Calu3 (cell line): Measurements from ENCODE around the gene SMIM43. TPM values are rescaled to one million over a fixed set of nuclear protein-coding genes. Genes with fewer than 3 reads are reported as not detected.

Experiments used
- BruUV-seq: library from RNA; stranded (reverse); fragments of 400-500 nt; replicated peaks from 2 replicates; lab custom pipeline; 2021; lab: Mats Ljungman, UMichigan
- CTCF ChIA-PET: fragments of 300-600 bp; sonication (Branson Sonifier 250); formaldehyde crosslinking; loops from one replicate; lab custom pipeline; 2022; ENCODE audit warnings: antibody characterized with exemption; lab: Charles Lee
- DNase-seq: peaks from one replicate; pipeline ENCODE4 v3.0.0; 2022
- H3K27ac Mint-ChIP-seq: one replicate; pipeline ENCODE4 v1.8.0; 2022; ENCODE audit warnings: mixed read lengths; ENCODE audit not compliant: unreplicated experiment
- H3K27me3 Mint-ChIP-seq: one replicate; pipeline ENCODE4 v1.8.0; 2022; ENCODE audit warnings: mixed read lengths; ENCODE audit not compliant: unreplicated experiment
- H3K36me3 Mint-ChIP-seq: one replicate; pipeline ENCODE4 v1.8.0; 2022; ENCODE audit warnings: mild to moderate bottlenecking, moderate library complexity, mixed read lengths; ENCODE audit not compliant: insufficient read depth, unreplicated experiment
- H3K4me1 Mint-ChIP-seq: one replicate; pipeline ENCODE4 v1.8.0; 2022; ENCODE audit warnings: mild to moderate bottlenecking, low read depth, mixed read lengths; ENCODE audit not compliant: unreplicated experiment
- H3K4me3 Mint-ChIP-seq: one replicate; pipeline ENCODE4 v1.8.0; 2022; ENCODE audit warnings: mild to moderate bottlenecking, low read depth, moderate library complexity, mixed read lengths; ENCODE audit not compliant: unreplicated experiment
- H3K9me3 Mint-ChIP-seq: one replicate; pipeline ENCODE4 v1.8.0; 2022; ENCODE audit warnings: low read depth, mixed read lengths; ENCODE audit not compliant: unreplicated experiment
- CTCF ChIP-seq: fragments of 200-600 bp; IDR thresholded peaks from one replicate; pipeline ENCODE4 v1.8.0; 2022; ENCODE audit warnings: antibody characterized with exemption; ENCODE audit not compliant: unreplicated experiment
- intact Hi-C: fragments of 100-400 bp; cut with micrococcal nuclease; formaldehyde crosslinking; loops from one replicate; pipeline ENCODE4 v1.10.0; 2022; ENCODE audit not compliant: unreplicated experiment
- total RNA-seq: library from RNA; stranded (reverse); gene quantifications from 2 replicates; pipeline ENCODE4 v1.2.3, GENCODE V29; 2022

The SMIM43 gene
- total RNA-seq, 1 experiment from 2014 or later: not detected

- Mint-ChIP-seq H3K27me3 (no peaks in the 10 kb centered on the region), H3K9me3 (no peaks in the 10 kb centered on the region), H3K4me1 (peaks cover 28% of the 10 kb centered on the region), H3K4me3 (no peak overlapping the region), H3K27ac (no peak overlapping the region), H3K36me3 (peaks cover 5% of the 10 kb centered on the region)
- no peak for DNase-seq
- no TSS peak for BruUV-seq
- CTCF ChIA-PET: no interaction called here
- intact Hi-C loops: no loop called here
- TF ChIP-seq CTCF: no peak
Measured at GRCh38 chr4:121712783-121713182, 52.2 kb downstream of the SMIM43 start.

- H3K27me3 Mint-ChIP-seq: no peaks in the 10 kb centered on the region
- CTCF ChIA-PET: interaction anchor here (0.6 kb wide), 1 partner anchor 252 kb away, joined by 3 read pairs; no protein-coding TSS in a partner anchor
- no peak overlapping the region for H3K27ac Mint-ChIP-seq
- no peak for TF ChIP-seq CTCF
- H3K9me3 Mint-ChIP-seq: no peaks in the 10 kb centered on the region
- intact Hi-C loops: no loop called here
- BruUV-seq: no TSS peak
- H3K4me3 Mint-ChIP-seq: peak overlapping the region; percentile 54
- no peak for DNase-seq
- H3K36me3 Mint-ChIP-seq: peaks cover 5% of the 10 kb centered on the region
- peaks cover 33% of the 10 kb centered on the region for H3K4me1 Mint-ChIP-seq
Measured at GRCh38 chr4:121712001-121712651, 52.8 kb downstream of the SMIM43 start.

DNA sequence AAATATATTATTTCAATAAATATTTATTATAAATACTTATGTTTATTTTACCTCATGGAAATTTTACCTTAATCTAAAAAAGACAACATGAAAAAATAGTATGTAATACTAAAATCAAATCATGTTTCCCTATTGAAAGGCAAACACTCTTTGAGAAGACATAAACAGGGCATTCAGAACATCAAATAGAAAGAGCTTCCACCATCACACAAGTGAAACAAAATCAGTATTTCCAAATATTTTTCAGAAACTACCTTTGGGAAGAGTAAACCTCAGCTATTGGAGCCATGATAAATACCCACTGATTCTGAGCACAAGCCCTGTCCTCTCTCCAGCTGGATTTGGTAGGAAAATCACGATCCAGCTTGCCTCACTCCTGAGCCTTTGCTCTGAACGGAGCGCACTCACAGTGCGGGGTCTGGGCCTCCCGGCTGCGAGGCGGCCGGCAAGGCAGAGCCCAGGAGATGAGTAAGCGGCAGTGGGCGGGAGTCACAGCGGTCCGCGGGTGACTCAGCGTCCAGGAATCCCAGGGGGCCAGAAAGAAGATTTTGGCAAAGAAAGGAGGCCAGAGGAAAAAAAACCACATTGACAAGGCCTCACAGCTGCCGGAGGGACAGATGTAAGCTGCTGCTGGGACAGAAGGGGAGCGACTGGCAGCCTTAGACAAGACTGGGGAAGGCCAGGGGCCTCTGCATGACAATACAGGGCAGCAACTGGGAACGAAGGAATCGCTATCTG lies 53.5 kb downstream of the SMIM43 start:
- H3K4me1 Mint-ChIP-seq: peaks cover 39% of the 10 kb centered on the region
- peak; percentile 75 for DNase-seq
- no TSS peak for BruUV-seq
- no peak for TF ChIP-seq CTCF
- CTCF ChIA-PET: interaction anchor here (0.6 kb wide), 1 partner anchor 252 kb away, joined by 3 read pairs; no protein-coding TSS in a partner anchor
- H3K9me3 Mint-ChIP-seq: no peaks in the 10 kb centered on the region
- H3K36me3 Mint-ChIP-seq: peaks cover 5% of the 10 kb centered on the region
- intact Hi-C loops: no loop called here
- H3K4me3 Mint-ChIP-seq: peak overlapping the region; percentile 54
- no peak overlapping the region for H3K27ac Mint-ChIP-seq
- no peaks in the 10 kb centered on the region for H3K27me3 Mint-ChIP-seq

DNA sequence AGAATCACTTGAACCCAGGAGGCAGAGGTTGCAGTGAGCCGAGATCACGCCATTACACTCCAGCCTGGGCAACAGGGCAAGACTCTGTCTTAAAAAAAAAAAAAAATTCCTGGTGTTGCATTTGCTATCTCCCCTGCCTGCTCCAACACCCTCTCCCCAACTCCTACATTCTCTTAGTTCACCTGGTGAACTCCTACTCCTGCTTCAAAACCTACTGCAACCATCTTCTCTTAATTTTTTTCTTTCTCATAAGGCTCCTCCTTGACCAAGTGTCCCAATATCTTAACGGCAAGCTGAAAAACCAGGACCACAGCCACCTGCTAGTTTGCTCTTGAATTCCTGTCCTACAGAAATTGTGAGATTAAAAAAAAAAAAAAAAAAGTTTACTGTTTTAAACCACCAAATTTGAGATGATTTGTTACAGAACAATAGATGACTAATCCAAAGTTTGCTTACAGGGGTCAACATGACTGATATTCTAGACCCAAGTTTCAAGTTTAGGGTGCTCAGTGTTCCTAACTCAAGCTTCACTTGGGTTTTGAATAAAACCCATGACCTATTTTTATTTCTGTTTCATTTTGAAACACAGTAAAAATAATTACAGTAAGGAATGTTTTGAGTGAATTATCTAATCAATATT lies 55.1 kb downstream of the SMIM43 start:
- no peaks in the 10 kb centered on the region for H3K27me3 Mint-ChIP-seq
- intact Hi-C loops: no loop called here
- no TSS peak for BruUV-seq
- H3K4me1 Mint-ChIP-seq: peaks cover 40% of the 10 kb centered on the region
- CTCF ChIA-PET: no interaction called here
- H3K4me3 Mint-ChIP-seq: no peak overlapping the region
- no peaks in the 10 kb centered on the region for H3K9me3 Mint-ChIP-seq
- no peak for TF ChIP-seq CTCF
- peaks cover 5% of the 10 kb centered on the region for H3K36me3 Mint-ChIP-seq
- DNase-seq: no peak
- H3K27ac Mint-ChIP-seq: peak overlapping the region; percentile 12

Other genes with a start within 250 kb of the SMIM43 start
- gene ANXA5, start 68.2 kb downstream of the SMIM43 start, total RNA-seq: 246 and 273 TPM in 2 replicates
- gene EXOSC9, start 36.2 kb upstream of the SMIM43 start, total RNA-seq: 18.8 and 22.3 TPM in 2 replicates
- gene CCNA2, start 58.7 kb upstream of the SMIM43 start, total RNA-seq: 26.9 and 32.6 TPM in 2 replicates
- 11.7 and 12.4 TPM in 2 replicates for gene BBS7, start 105.3 kb upstream of the SMIM43 start, total RNA-seq
- not detected in 2 replicates for gene TRPC3, start 186.9 kb upstream of the SMIM43 start, total RNA-seq